ENCODE measurements around the gene NCAPD2.

NCAPD2 gene

GRCh38 chr12:6534945-6535696, 41.2 kb downstream of the NCAPD2 start:
- DNase-seq: peak; percentile 87

DNA sequence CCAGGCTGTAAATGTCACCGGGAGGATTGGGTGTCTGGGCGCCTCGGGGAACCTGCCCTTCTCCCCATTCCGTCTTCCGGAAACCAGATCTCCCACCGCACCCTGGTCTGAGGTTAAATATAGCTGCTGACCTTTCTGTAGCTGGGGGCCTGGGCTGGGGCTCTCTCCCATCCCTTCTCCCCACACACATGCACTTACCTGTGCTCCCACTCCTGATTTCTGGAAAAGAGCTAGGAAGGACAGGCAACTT, 41.7 kb downstream of the NCAPD2 start:
- DNase-seq: no peak

- no peak for DNase-seq
Observed at GRCh38 chr12:6535960-6536847, 42.3 kb downstream of the NCAPD2 start.

- DNase-seq: no peak
Observed at GRCh38 chr12:6536894-6537579, 43.1 kb downstream of the NCAPD2 start.

- DNase-seq: peak; percentile 81
Observed at GRCh38 chr12:6537580-6538419, 43.9 kb downstream of the NCAPD2 start.

- no peak for DNase-seq
Observed at GRCh38 chr12:6538420-6539313, 44.8 kb downstream of the NCAPD2 start.

DNA sequence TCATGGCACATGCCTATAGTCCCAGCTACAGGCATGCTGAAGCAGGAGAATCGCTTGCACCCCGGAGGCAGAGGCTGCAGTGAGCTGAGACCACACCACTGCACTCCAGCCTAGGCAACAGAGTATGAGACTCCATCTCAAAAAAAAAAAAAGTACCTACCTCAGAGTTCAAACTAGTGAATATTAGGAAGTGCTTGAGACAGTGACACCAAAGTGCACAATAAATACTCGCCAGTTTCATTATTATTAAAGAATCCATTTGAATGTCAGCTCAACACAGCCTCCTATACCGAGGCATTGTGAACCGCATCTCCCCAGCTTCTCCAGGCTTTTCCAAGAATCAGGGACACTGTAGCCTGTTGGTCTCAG, 45.4 kb downstream of the NCAPD2 start:
- no peak for DNase-seq

DNA sequence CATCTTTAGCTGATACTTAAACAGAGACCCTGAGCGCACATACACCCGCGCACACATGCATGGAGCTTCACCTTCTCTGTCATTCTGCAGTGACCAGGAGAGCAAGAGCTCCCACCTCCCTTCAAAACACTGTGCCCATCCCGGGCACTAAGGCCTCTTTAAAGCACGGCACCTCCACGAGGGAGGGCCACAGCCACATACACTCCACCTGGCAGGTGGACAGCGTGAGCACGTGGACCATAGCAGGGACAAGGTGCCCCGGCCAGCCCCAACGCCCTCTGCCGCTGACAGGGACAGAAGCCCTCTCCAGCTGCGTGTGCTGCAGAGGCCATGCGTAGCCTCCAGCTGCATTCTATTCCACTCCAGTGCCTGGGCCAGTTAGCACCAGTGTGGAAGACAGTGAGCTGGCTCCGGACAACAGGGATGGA, 45.8 kb downstream of the NCAPD2 start:
- no peak for DNase-seq

DNA sequence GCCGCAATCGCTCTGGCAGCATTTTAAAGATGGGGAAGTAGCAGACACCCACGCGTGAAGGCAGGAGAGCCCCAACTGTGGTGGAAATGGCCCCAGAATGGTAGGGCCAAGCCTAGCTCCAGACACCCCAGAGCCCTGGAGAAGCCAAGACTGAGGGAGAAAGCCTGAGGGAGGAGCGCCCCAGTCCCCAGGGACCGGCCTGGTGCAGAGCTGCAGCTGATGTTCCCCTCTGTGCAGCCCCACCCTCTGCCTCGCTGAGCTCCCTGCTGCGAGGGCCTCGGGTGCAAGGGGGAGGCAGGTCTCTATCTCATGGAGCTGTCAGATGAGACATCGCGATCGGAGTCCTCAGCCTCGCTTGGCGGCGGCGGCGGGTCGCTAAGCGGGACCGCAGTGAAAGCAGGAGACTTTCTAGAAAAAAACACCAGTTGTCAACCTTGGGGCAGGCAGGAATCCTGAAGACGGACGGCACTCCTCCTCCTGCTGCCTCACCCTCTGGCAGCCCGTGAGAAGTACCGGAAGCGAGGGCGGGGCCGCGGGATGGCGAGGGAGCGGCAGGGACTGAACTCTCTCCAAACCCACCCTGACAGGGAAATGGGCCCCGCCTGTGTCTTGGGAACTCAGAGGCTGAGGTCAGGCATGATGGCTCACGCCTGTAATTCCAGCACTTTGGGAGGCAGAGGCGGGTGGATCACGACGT, 46.4 kb downstream of the NCAPD2 start:
- no peak for DNase-seq

GRCh38 chr12:6541371-6542165, 47.7 kb downstream of the NCAPD2 start:
- DNase-seq: no peak

DNA sequence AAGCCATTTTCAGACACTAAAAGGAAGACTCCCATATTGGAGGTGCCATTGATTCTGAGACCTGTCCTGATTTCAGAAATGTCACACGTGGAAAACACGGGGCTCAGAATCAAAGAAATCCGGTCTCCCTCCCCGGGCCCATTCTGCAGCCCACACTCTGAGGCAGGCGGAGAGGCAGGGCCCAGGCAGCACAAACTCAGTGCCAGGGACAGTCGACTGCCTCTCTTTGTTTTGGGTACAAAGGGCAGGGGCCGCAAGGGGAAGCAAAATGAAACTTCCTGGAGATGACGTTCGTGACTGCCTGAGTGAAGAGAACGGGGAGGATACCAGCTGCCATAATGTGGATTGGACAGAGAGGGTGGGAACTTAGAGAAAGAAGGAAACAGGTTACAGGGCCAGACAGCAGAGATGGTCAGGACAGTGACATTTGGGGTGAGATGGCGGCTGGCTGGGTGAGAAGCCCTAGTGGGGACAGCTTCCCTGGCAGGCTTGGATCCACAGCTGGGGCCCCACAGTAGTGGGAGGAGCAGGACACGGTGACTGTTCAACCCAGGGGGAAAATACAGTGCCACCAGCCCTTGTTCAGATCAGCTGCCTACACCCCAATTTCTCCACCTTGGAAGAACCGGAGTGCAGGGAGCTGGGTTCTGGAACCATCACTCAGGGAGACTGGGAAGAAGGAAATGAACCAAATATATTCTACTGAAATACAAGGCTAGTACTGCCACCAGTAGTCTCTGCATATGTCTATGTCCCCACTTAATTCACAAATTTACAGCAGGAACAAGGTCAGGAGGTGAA, 48.5 kb downstream of the NCAPD2 start:
- peak; percentile 19 for DNase-seq

DNA sequence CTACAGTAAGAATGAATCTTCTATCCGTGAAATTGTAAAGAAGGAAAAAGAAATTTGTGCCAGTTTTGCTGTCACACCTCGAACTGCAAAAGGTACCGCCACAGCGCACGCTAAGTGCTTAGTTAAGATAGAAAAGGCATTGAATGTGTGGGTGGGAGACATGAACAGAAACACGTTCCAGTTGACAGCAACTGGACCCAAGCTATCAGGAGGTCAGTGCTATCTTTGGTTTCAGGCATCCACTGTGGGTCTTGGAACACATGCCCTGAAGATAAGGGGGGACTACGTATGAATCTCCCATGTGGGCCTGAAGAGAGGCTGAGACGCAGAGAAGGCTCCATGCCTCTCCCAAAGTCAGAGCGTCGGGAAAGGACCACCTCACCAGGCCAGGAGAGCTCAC, 52.1 kb downstream of the NCAPD2 start:
- DNase-seq: no peak

GRCh38 chr12:6547566-6547965, 53.7 kb downstream of the NCAPD2 start:
- no peak for DNase-seq

DNA sequence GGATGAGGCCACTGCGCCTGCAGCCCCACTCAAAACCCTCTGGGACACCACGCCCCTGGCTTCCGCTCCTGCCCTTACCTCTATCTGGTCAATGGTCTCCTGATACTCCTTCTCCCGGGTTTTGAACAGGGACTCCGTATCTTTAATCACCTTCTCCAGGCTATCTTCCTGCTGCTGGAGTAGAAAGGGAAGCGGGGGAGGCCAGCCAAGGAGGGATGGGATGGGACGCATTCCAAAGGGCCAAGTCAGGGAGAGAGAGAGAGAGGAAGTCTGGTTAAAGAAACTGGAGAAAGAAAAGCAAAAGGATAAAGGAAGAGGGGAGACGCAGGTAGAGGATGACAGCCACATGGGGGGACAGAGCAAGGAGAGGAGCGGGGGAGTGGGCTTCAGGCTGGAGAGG, 54.1 kb downstream of the NCAPD2 start:
- no peak for DNase-seq

GRCh38 chr12:6548556-6548955, 54.7 kb downstream of the NCAPD2 start:
- no peak for DNase-seq

DNA sequence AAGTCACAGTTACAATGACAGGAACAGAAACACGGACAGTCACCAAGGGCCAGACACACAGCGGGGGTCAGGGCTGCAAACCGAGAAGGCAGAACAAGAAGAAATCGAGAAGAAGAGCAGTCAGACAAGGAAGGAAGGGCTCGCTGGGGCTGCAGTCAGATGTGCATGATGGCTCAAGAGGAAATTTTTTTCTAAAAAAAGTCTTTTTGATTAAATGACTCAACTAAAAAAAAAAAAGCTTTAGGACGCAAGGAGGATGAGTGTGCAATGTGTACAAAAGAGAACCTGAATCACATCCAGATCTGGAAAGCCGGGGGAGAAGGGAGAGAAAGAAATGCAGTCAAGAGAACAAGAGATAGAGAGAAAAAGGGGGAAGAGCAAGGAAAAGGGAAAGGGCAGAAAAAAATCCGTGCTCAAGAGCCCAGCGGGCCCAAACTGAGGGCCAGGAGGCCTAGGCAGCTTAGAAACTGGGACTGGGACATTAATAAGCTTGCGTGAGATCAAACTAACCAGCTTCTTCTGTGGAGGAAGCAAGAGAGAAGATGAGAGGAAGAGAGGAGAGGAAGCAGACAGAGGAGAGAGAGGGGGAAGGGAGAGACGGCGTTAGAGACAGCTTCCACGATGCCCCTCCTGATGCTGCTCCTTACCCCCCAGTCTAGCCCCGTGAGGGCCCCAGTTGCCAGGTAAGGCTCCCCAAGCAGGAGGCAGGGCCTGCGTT, 55.2 kb downstream of the NCAPD2 start:
- DNase-seq: no peak

GRCh38 chr12:6549684-6550151, 55.8 kb downstream of the NCAPD2 start:
- DNase-seq: no peak

GRCh38 chr12:6550294-6551062, 56.6 kb downstream of the NCAPD2 start:
- no peak for DNase-seq
